Non-pigmented ciliary epithelial cell (primary cell): ENCODE results near the gene POLR1H.
A peak's percentile ranks its signal among the peaks of the same experiment; 100 is the strongest.

Experiments used
- DNase-seq: peaks from one replicate; pipeline ENCODE4 v3.0.0-alpha.2; 2010; ENCODE audit warnings: low read depth

POLR1H gene

GRCh38 chr6:30062471-30063178 lies 1.6 kb downstream of the POLR1H start:
- no peak for DNase-seq

DNA sequence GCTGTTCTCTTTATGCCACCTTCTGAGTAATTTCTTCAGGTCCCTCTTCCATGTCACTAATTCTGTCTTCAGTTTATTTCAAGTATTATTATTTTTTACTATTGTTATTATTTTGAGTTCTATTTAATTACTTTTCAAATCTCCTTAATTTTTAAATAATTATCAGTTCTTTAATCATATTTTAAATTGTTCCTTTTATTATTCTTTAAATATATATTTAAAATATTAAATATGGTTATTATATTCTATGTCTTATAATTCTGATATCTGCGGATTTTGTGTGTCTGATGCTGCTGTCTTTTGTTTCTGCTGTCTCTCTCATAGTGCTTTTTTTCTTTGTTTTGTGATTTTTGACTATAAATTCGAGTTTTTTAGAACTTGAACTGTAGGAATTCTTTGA lies 2.2 kb downstream of the POLR1H start:
- DNase-seq = no peak

GRCh38 chr6:30066082-30066481 lies 5.0 kb downstream of the POLR1H start:
- DNase-seq = no peak

DNA sequence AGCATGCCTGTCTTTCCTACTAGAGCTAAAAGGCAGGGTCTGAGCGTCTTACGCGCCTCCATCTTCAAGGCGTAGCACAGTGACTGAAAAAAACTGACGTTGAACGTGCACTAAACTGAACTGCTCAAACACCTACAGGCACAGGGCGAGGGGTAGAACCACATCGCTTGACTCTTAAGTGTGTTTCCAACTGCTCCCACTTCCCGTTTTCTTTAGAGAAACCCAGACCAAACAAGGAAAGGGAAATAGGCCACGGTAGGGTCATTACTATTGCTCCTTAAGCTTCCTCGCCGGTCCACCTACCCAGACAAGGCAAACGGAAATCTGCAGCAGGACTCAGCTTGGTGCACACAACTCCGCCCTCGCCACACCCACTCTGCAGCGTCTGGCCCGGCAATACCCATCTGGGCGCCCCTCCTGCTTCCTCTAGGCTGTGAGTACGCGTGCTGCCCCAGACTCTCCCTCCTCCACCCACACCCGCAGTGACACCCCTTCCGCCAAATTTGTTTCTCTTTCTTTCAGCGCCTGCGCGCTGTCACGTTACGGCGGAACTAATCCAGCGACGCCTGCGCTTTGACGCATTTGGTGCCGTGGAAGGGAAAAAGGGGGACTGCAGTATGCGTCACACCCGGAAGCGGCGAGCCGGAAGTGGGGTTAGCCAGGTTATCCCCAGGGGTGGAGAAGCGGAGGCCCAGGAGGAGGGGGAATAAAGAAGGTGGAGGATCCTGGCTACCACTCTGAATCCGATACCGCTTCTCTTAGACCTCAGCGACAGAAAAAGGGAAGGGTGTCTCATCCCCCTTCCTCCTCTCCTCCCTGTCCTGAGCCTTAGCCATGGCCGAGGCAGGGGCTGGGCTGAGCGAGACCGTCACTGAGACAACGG lies 5.8 kb downstream of the POLR1H start, which contains the start of gene PPP1R11:
Gene PPP1R11 (plus strand): TSS at position 622 of the 883 bp plus-strand sequence. CDS start 213 bp downstream, at position 835.
- DNase-seq = peak; percentile 97

- DNase-seq = no peak
Measured at GRCh38 chr6:30067460-30068139, 6.5 kb downstream of the POLR1H start.

DNA sequence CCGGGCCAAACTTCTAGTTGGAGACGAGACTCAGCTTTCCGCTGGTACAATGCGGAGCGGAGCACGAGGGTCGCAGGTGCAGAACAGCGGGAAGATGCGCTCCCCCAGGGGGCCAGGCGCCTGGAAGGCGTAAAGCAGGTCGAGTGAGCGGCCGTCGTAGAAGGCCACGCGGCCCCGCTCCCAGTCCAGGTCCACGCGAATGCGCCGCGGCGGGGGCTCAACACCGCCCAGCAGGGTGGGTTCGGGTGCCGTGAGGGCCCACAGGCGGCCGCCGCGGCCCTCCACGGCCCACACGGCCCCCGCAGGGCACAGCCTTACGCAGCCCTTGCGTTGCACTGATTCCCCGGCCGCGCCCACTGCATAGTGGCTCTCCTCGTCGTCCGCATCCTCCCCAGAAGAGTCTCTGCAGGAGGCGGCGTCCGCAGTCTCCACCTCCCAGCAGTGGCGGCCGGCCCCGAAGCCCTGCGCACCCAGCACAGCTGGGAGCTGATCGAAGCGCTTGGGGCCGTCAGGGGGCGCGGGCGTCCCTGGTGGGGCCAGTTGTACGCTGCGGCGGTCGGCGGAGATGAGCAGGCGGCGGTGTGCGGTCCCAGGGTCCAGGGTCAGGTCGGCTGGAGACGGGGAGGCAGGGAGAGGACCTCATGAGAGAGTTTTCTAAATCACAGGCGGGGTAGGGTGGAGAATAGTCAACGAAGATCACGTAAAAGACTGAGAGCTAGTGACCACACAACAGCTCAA lies 10.2 kb downstream of the POLR1H start:
- DNase-seq = no peak

DNA sequence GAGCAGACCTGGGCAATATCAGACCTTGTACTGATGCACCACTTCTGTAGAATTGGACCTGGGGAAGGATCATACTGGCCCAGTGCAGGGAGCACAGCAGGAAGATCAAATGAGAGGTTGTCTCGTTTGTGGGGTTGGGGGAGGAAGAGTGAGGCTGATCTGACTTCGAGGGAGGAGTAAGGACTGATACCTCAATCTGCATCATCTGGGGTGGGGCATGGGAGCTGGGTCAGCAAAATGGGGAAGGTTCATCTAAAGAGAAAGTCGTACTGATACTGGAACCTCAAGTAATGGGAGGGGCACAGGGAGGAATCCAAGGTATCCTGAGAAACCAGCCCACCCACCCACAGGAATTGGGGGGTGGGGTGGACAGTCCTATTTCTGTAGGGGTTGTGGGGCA lies 10.8 kb downstream of the POLR1H start:
- no peak for DNase-seq

DNA sequence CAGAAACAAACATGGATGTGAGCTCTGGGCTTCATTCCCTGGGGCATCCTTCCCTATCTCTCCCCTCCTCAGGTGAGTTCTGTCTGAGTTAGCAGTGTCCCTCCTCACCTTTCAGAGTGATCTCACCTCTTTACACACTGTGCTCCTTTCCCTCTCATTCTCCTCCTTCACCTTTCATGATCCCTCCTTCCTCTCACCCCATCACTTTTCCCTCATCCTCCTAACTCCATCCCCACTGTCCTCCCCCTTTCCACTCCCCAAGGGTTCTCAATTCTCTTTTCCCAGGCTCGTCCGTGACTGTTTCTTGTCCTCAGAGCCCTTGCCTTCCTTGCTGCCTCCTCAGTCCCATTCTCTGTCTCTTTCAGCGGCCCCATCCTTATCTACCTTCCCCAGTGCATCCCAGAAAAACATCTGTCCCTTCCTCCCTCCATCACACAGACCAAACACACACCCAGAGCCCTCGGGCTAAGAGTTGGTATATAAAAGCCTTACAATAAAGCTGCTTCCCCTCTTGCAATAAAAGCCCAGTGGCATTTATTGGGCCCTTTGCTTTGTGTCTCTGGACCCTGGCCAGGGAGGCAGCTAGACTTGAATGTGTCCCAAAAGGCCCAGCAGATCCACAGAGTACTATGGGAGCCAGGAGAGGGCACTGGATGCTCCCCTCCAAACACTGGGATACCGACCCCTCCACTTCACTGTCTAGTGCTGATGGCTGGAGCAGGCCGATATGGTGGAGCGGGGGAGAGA lies 12.6 kb downstream of the POLR1H start:
- no peak for DNase-seq

GRCh38 chr6:30074331-30075093 lies 13.4 kb downstream of the POLR1H start:
- DNase-seq = no peak

- no peak for DNase-seq
Measured at GRCh38 chr6:30075094-30075789, 14.2 kb downstream of the POLR1H start, which contains the start of gene RNF39. TSS of gene RNF39 (minus strand) at chr6:30075769. CDS start at chr6:30075585, 184 bp downstream.

GRCh38 chr6:30075790-30076732 lies 15.0 kb downstream of the POLR1H start:
- no peak for DNase-seq

GRCh38 chr6:30077218-30077617 lies 16.2 kb downstream of the POLR1H start:
- no peak for DNase-seq

- no peak for DNase-seq
Measured at GRCh38 chr6:30087876-30088275, 26.8 kb downstream of the POLR1H start.

DNA sequence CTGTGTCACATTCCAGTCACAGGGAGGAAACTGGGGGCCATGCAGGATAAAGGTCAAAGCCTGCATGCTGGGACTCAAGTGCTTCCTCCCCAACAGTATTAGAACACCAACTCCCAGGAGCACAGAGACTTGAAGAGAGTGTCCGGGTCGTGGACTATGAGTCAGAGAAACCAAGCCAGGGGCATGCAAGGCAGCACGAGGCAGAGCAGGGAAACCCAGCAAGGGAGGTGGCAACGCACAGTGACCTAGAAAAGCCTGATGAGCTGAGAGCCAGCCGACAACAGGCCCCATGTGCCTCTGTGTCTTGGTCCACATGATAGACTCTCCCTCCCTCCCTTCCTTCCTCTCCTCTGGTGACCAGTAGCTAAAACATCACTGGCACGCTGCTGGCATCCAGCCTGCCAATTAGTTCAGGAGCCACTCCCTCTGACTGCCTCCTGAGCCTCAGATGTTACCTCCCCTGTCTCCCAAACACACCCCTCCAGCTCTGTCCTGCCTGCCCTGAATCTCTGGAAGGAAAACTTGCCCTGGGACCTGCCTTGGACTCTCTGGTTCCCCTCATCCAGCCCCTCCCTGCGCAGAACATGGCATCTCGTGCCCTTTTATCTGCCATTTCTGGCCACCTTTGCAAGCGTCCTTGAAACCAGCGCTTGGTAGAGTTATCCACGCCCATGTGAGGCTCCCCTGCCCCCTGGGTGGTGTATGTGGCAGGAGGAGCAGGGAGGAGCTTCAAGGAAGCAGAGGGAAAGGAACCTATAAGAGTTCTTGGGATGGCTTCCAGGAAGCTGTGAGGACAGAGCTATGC lies 30.7 kb downstream of the POLR1H start:
- DNase-seq = no peak

- DNase-seq = no peak
Measured at GRCh38 chr6:30092852-30093543, 31.9 kb downstream of the POLR1H start.

DNA sequence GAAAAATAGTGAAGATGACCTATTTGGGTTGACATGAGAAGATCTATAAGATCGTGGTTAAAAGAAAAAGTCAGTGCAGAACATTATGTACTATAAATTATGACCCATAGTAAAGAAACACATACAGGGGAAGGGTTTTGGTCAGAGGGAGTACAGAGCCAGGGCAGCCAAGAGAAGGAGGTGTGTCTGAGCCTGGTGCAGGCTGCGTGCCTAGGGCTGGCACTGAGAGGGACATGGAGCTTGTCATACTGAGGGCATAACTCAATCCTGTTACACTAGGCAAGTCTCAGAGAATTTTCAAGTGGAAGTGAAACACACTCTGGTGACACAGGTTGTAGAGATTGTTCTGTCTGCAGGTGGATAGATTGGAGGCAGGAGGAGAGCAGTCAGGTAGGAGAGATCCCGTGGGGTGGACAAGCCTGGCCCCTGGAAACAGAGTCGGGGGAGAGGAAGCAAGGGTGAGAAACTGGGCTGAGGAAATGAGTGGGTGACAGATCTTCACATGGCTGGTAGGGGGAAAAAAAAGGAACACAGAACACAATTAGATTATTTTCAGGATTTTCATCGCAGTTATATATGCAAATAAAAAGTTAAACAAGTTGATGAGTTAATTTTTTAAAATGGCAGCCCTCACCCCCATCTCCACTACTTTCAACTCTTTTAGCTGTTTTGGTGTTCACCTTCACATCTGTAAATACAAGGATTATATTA lies 33.0 kb downstream of the POLR1H start:
- DNase-seq = no peak
